GM23248 (cell line): ENCODE measurements around the gene NEDD4L.

ENCODE experiments used
- EZH2 ChIP-seq: fragments of 200-600 bp; sonication (generic); IDR thresholded peaks from 2 replicates; pipeline ENCODE4 v1.6.1; 2018; ENCODE audit warnings: antibody characterized with exemption, mild to moderate bottlenecking; ENCODE audit not compliant: insufficient read depth, poor library complexity, severe bottlenecking
- EZH2phosphoT487 ChIP-seq: fragments of 200-600 bp; sonication (generic); IDR thresholded peaks from 2 replicates; pipeline ENCODE4 v1.6.1; 2018; ENCODE audit warnings: antibody characterized with exemption, moderate library complexity, mild to moderate bottlenecking, low read depth; ENCODE audit not compliant: insufficient read depth

DNA sequence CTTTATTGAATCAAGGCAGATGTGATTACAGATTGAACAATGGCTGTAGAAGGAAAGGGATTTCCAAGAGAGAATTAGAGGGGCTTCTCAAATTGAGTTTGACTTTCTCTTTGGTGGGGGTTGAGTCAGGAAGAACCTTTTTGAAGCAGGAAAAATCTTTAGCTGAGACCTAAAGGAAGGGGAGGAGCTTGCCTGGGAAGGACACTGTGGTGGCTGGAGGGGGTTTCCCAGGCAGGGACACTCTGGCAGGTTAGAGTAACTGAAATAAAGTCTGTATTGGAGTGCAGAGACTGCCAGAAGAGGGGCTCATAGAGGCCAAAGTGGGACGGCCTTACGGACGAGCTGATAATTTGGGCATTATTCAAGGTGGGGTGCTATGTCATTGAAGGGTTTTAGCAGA, 69.3 kb downstream of the NEDD4L start:
- TF ChIP-seq EZH2 (no peak), EZH2phosphoT487 (no peak)
